Heart left ventricle (tissue), 16 donors: ENCODE results near the gene TXNL4A. TPM values are rescaled to one million over a fixed set of nuclear protein-coding genes. Genes with fewer than 3 reads are reported as not detected.
A peak's percentile ranks its signal among the peaks of the same experiment; 100 is the strongest.

Experiments
- ATAC-seq, 4 donors: fragments of 200-7000 bp; cut with Tn5 transposase; one replicate each; pipeline ENCODE4 v1.9.1; 2020 to 2022; ENCODE audit warnings: moderate library complexity in 4 of 4, mild to moderate bottlenecking in 3 of 4, moderate number of reproducible peaks in 1 of 4
- DNase-seq, 5 donors: peaks; one replicate each; pipeline ENCODE4 v3.0.0-alpha.2; 2020
- H3K27ac ChIP-seq, 12 donors: fragments of 200-600 bp; sonication (generic) in 4 of 12; one replicate each; pipeline versions ENCODE4 v1.5.0 to v1.8.0; 2016 to 2022; ENCODE audit warnings: mild to moderate bottlenecking in 2 of 12
- H3K27me3 ChIP-seq, 9 donors: fragments of 200-600 bp; sonication (generic) in 2 of 9; one replicate each; pipeline versions ENCODE4 v1.5.1 to v1.8.0; 2016 to 2022; ENCODE audit warnings: mild to moderate bottlenecking in 3 of 9
- H3K36me3 ChIP-seq, 9 donors: fragments of 200-600 bp; sonication (generic) in 2 of 9; one replicate each; pipeline versions ENCODE4 v1.5.0 to v1.8.0; 2018 to 2022; ENCODE audit warnings: mild to moderate bottlenecking in 2 of 9
- H3K4me1 ChIP-seq, 12 donors: fragments of 200-600 bp; sonication (generic) in 4 of 12; one replicate each; pipeline versions ENCODE4 v1.5.0 to v1.8.0; 2016 to 2022; ENCODE audit warnings: mild to moderate bottlenecking in 3 of 12
- H3K4me3 ChIP-seq, 12 donors: fragments of 200-600 bp; sonication (generic) in 4 of 12; one replicate each; pipeline versions ENCODE4 v1.5.0 to v1.8.0; 2017 to 2022; ENCODE audit warnings: mild to moderate bottlenecking in 9 of 12, moderate library complexity in 4 of 12
- H3K9me3 ChIP-seq, 12 donors: fragments of 200-600 bp; sonication (generic) in 4 of 12; one replicate each; pipeline versions ENCODE4 v1.5.0 to v1.8.0; 2016 to 2022; ENCODE audit warnings: mild to moderate bottlenecking in 1 of 12
- POLR2A ChIP-seq, 2 donors: fragments of 450-650 bp; IDR thresholded peaks; one replicate each; pipeline ENCODE4 v1.6.1; 2017; ENCODE audit warnings: antibody characterized with exemption in 2 of 2, mild to moderate bottlenecking in 2 of 2, moderate library complexity in 2 of 2
- WGBS, 4 donors: extraction: QIAGEN DNeasy Blood & Tissue Kit in 2 of 4; methylation state at CpG; one replicate each; pipeline versions ENCODE4 v1.1.5 to v1.1.7; 2013 to 2018; 5-methylcytosine and 5-hydroxymethylcytosine counted together
- intact Hi-C, 10 donors: fragments of 100-400 bp; cut with DNase I; formaldehyde crosslinking; loops; one replicate each; pipeline versions ENCODE4 v1.11.1 to v1.14.2; 2022
- polyA plus RNA-seq, 2 donors: library from polyadenylated mRNA; stranded (reverse); fragments of 200-250 nt; gene quantifications; one replicate each; pipeline ENCODE4 v1.2.3, GENCODE V29; 2013
- total RNA-seq, 9 donors: library from RNA; depleted of rRNA in 2 of 9; stranded (reverse); fragments of >200 nt in 2 of 9; fragmentation: NEBNext Ultra II Directional in 3 of 9; extraction: Animal tissue kit (Norgen Biotek cat#: 25700) in 3 of 9; gene quantifications; one replicate each; pipeline versions ENCODE4 v1.1.0 to v1.2.4, GENCODE V29; 2016 to 2023
- TF ChIP-seq, protein P1 (sequence below), 12 donors: fragments of 200-600 bp; sonication (generic) in 4 of 12; IDR thresholded peaks; one replicate each; pipeline versions ENCODE4 v1.5.0 to v1.8.0; 2018 to 2022; ENCODE audit warnings: antibody characterized with exemption in 12 of 12, mild to moderate bottlenecking in 5 of 12
- donor health status: ischemic (EF 13 %, LVEDD 7.1; RV severe dilation, severe dysfunction).
- donor health status: healthy with polysubstance abuse.
- donor health status: DM: no; HTN: yes; CAD: no.
- donor health status: DM: no; HTN: no; CAD: no.
- donor health status: ischemic (EF 25% LVEDD 6.9; RV normal size, moderate dysfunction).
- donor health status: ischemic (EF 25% LVEDD 5.7; RV mildly dilated, moderate dysfunction).
- donor health status: healthy.
- donor health status: DM: yes; HTN: yes; CAD: no.
- donor health status: ischemic (EF 35%, LVEDD 5.7; RV mildly dilated, moderate dysfunction).
- donor health status: nonischemic (EF 11% LVEDD 7.7; RV severe dilation, severe dysfunction).
- donor health status: DM: yes; HTN: yes; CAD: no.
- donor health status: PGD.
- donor health status: ischemic (EF 29% LVEDD 5.4; RV normal size, mild dysfunction).
- donor health status: nonischemic (EF 23%, LVEDD 6.1; RV moderate dilation, normal function).

Gene TXNL4A
- total and polyA plus RNA-seq, 11 donors: 35.2 to 139 (median 92.0) TPM

DNA sequence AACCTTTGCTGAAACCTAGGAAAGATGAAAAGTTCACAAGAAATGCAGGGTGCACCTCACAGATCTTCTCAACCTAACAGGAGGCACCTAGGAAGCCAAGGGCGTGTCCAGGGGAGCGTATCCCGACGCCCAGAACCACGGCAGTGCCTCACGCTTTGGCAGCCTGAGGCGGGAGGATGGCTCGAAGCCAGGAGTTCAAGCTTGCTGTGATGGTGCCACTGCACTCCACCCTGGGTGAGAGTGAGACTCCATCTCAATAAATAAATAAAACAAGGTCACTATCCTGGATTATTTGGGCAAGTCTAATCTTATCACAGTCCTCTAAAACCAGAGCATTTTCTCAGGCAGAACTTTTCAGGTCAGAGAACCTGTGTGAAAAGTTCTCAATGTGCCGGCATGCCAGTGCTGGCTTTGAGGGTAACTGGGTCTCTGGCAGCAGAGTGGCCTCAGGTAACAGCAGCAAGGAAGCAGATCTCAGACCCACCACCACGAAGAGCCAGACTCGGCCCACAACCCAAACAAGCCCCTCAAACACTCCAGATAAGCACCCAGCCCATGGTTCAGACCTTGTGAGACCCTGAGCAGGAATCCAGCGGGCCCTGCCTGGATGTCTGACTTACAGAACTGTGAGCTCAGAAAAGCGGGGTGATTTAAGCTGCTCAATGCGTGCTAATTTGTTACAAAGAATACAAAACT is 12.2 kb downstream of the TXNL4A start:
- Histone ChIP-seq H3K27me3 (no peaks in the 10 kb centered on the region), H3K9me3 (no peaks in the 10 kb centered on the region), H3K36me3 (peaks cover 0 to 74% (median 35%) of the 10 kb centered on the region in 9 donors), H3K4me1 (peaks cover 0 to 13% (median 2%) of the 10 kb centered on the region in 12 donors), H3K27ac (no peak overlapping the region), H3K4me3 (no peak overlapping the region)
- intact Hi-C loops: loop anchor here in 1 of 10 donors (10.0 kb wide), 1 partner anchor 181 kb away; the partner anchor contains the start of gene KCNG2
- peak in 3 of 5 donors; percentile 56 to 68 (median 57) for DNase-seq
- 57 to 73% (median 63%) methylated on average over 14 of the region's 14 CpGs for WGBS, 4 donors
- no peak for TF ChIP-seq POLR2A (IDR thresholded peaks at IDR 0.05)
- TF ChIP-seq, protein P1, sequence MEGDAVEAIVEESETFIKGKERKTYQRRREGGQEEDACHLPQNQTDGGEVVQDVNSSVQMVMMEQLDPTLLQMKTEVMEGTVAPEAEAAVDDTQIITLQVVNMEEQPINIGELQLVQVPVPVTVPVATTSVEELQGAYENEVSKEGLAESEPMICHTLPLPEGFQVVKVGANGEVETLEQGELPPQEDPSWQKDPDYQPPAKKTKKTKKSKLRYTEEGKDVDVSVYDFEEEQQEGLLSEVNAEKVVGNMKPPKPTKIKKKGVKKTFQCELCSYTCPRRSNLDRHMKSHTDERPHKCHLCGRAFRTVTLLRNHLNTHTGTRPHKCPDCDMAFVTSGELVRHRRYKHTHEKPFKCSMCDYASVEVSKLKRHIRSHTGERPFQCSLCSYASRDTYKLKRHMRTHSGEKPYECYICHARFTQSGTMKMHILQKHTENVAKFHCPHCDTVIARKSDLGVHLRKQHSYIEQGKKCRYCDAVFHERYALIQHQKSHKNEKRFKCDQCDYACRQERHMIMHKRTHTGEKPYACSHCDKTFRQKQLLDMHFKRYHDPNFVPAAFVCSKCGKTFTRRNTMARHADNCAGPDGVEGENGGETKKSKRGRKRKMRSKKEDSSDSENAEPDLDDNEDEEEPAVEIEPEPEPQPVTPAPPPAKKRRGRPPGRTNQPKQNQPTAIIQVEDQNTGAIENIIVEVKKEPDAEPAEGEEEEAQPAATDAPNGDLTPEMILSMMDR (IDR thresholded peaks at IDR 0.05): no peak
- ATAC-seq: peak in 3 of 4 donors; percentile 69 to 75 (median 71)

DNA sequence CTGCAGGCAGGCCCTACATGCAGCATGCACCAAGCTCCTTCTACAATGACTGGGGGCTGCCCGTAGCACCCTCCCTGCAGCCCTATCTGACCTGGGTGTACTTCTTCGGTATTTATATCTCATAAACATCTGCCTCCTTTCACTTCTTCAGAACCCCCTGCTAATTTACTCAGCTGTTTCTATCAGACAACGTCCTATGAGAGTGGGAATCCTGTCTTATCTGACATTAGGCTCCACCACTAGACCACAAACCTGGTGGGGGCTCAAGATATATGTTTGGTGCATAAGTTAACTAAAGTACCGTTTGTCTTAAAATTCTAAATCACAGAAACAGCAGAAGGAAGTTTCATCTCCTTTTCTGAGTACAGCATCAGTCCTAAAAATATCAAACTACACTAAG is 13.3 kb downstream of the TXNL4A start:
- Histone ChIP-seq H3K9me3 (no peaks in the 10 kb centered on the region), H3K27me3 (no peaks in the 10 kb centered on the region), H3K4me1 (peaks cover 0 to 13% (median 2%) of the 10 kb centered on the region in 12 donors), H3K27ac (no peak overlapping the region), H3K4me3 (no peak overlapping the region), H3K36me3 (peaks cover 0 to 85% (median 46%) of the 10 kb centered on the region in 9 donors)
- WGBS, 4 donors: 78 to 87% (median 84%) methylated on average over 4 of the region's 4 CpGs
- intact Hi-C loops: loop anchor here in 1 of 10 donors (10.0 kb wide), 1 partner anchor 180 kb away; the partner anchor contains the start of gene KCNG2
- TF ChIP-seq, protein P1 (IDR thresholded peaks at IDR 0.05): no peak
- TF ChIP-seq POLR2A (IDR thresholded peaks at IDR 0.05): no peak
- DNase-seq (no peak), ATAC-seq (no peak)

DNA sequence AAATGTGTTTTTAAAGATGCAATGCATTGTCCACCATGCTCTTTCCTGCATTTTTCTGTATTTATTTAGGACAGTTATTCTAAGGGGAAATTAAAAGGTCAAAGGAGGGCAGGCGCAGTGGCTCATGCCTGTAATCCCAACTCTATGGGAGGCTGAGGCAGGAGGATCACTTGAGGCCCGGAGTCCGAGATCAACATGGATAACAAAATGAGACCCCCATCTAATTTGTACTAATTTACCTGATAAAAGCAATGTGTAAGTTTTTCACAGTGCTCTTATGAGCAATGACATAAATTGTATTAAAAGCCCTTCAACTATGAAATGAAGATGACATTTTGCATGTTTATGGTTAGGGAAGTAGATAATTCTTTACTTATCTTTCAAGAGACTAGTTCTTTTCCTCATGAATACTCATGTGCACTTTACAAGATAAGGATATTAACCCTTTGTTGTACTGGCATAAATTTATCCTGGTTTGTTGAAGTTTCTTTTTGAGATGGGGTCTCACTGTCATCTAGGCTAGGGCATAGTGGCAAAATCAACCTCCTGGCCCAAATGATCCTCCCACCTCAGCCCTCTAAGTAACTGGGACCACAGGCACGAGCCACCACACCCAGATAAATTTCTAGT is 14.2 kb downstream of the TXNL4A start:
- H3K27ac ChIP-seq: no peak overlapping the region
- TF ChIP-seq, protein P1 (IDR thresholded peaks at IDR 0.05): no peak
- no peak for TF ChIP-seq POLR2A (IDR thresholded peaks at IDR 0.05)
- H3K9me3 ChIP-seq: no peaks in the 10 kb centered on the region
- no peak overlapping the region for H3K4me3 ChIP-seq
- H3K36me3 ChIP-seq: peaks cover 0 to 85% (median 51%) of the 10 kb centered on the region in 9 donors
- no peak for DNase-seq
- H3K4me1 ChIP-seq: peaks cover 0 to 13% (median 2%) of the 10 kb centered on the region in 12 donors
- WGBS, 4 donors: 92 to 98% (median 95%) methylated on average over 4 of the region's 4 CpGs
- intact Hi-C loops: loop anchor here in 1 of 10 donors (10.0 kb wide), 1 partner anchor 179 kb away; the partner anchor contains the start of gene KCNG2
- H3K27me3 ChIP-seq: no peaks in the 10 kb centered on the region
- no peak for ATAC-seq

DNA sequence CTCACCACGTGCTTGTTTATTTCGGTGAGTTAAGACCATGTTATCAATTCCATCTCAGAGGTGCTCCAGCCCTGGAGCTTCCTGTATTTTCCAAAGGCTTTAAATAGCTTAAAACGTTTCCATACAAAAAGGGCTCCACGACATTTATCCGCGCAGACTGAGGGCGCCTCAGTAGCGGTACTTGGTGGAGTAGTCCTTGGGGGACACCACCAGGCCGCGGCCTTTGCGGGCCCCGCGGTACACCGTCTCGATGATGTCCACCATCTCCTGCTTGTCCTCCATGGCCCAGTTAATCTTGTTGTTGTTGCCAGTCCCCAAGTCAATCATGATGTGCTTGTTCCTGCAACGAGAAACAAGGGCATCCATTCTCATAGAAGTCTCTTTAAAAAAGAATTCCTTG is 14.8 kb downstream of the TXNL4A start:
- TF ChIP-seq POLR2A (IDR thresholded peaks at IDR 0.05): no peak
- TF ChIP-seq, protein P1 (IDR thresholded peaks at IDR 0.05): no peak
- H3K27ac ChIP-seq: no peak overlapping the region
- H3K4me3 ChIP-seq: no peak overlapping the region
- ATAC-seq: no peak
- WGBS, 4 donors: 83 to 90% (median 87%) methylated on average over 16 of the region's 16 CpGs
- H3K27me3 ChIP-seq: no peaks in the 10 kb centered on the region
- H3K4me1 ChIP-seq: peaks cover 0 to 13% (median 2%) of the 10 kb centered on the region in 12 donors
- DNase-seq: no peak
- intact Hi-C loops: loop anchor here in 1 of 10 donors (10.0 kb wide), 1 partner anchor 179 kb away; the partner anchor contains the start of gene KCNG2
- no peaks in the 10 kb centered on the region for H3K9me3 ChIP-seq
- peaks cover 0 to 80% (median 51%) of the 10 kb centered on the region in 9 donors for H3K36me3 ChIP-seq
